Neural cell (in vitro differentiated cells): ENCODE measurements around the gene MAPK14. TPM values are rescaled to one million over a fixed set of nuclear protein-coding genes. Genes with fewer than 3 reads are reported as not detected.
A peak's percentile ranks its signal among the peaks of the same experiment; 100 is the strongest.

Experiments used
- H2AFZ ChIP-seq: fragments of 200-600, 300-800 bp; sonication (generic), shearing (Covaris generic); 2 replicates; pipeline ENCODE4 v1.6.0; 2014; ENCODE audit warnings: low read depth, mild to moderate bottlenecking, antibody characterized with exemption, low read length, moderate library complexity
- H3F3A ChIP-seq: fragments of 200-600 bp; shearing (Covaris generic); 2 replicates; pipeline ENCODE4 v1.6.1; 2016; ENCODE audit warnings: mild to moderate bottlenecking, moderate library complexity, mixed read lengths, antibody characterized with exemption, low read length; ENCODE audit not compliant: insufficient read depth, poor library complexity, severe bottlenecking
- H3K27ac ChIP-seq: fragments of 200-600, 300-800 bp; sonication (generic), shearing (Covaris generic); 2 replicates; pipeline ENCODE4 v1.5.1; 2014; ENCODE audit warnings: mild to moderate bottlenecking, low read length, moderate library complexity
- H3K27me3 ChIP-seq: fragments of 300-800, 200-600 bp; sonication (generic), shearing (Covaris generic); 2 replicates; pipeline ENCODE4 v1.6.0; 2014; ENCODE audit warnings: mild to moderate bottlenecking, low read depth, low read length, moderate library complexity; ENCODE audit not compliant: insufficient read depth
- H3K36me3 ChIP-seq: fragments of 300-800, 200-600 bp; sonication (generic), shearing (Covaris generic); 2 replicates; pipeline ENCODE4 v1.5.1; 2014; ENCODE audit warnings: mild to moderate bottlenecking, antibody characterized with exemption, low read length, moderate library complexity; ENCODE audit not compliant: insufficient read depth
- H3K4me2 ChIP-seq: fragments of 300-800, 200-600 bp; sonication (generic), shearing (Covaris generic); 2 replicates; pipeline ENCODE4 v1.6.0; 2014; ENCODE audit warnings: mild to moderate bottlenecking, low read length
- H3K4me3 ChIP-seq: fragments of 300-800, 200-600 bp; sonication (generic), shearing (Covaris generic); 2 replicates; pipeline ENCODE4 v1.5.1; 2014; ENCODE audit warnings: mild to moderate bottlenecking, low read length, moderate library complexity
- H3K79me2 ChIP-seq: fragments of 200-600 bp; shearing (Covaris generic); replicated peaks from 2 replicates; pipeline ENCODE4 v1.6.0; 2014; ENCODE audit warnings: mild to moderate bottlenecking, low read length, moderate library complexity; ENCODE audit not compliant: insufficient read depth
- H3K9ac ChIP-seq: fragments of 300-800, 200-600 bp; sonication (generic), shearing (Covaris generic); 2 replicates; pipeline ENCODE4 v1.6.1; 2016; ENCODE audit warnings: mild to moderate bottlenecking, low read length, mixed read lengths
- H3K9me2 ChIP-seq: fragments of 200-600 bp; shearing (Covaris generic); 2 replicates; pipeline ENCODE4 v1.6.1; 2016; ENCODE audit warnings: mild to moderate bottlenecking, low read length, mixed read lengths; ENCODE audit not compliant: insufficient read depth
- H3K9me3 ChIP-seq: fragments of 200-600, 300-800 bp; sonication (generic), shearing (Covaris generic); 2 replicates; pipeline ENCODE4 v1.6.1; 2016; ENCODE audit warnings: mild to moderate bottlenecking, mixed run types, low read length, moderate library complexity, mixed read lengths
- H4K20me1 ChIP-seq: fragments of 200-600 bp; shearing (Covaris generic); 2 replicates; pipeline ENCODE4 v1.6.1; 2016; ENCODE audit warnings: mild to moderate bottlenecking, mixed run types; ENCODE audit not compliant: insufficient read depth
- CTCF ChIP-seq: fragments of 450-650 bp; IDR thresholded peaks from 2 replicates; pipeline ENCODE4 v1.5.1; 2014; ENCODE audit warnings: antibody characterized with exemption, mild to moderate bottlenecking, moderate library complexity; ENCODE audit not compliant: poor library complexity, severe bottlenecking
- EP300 ChIP-seq: fragments of 450-650 bp; conservative IDR thresholded peaks from 2 replicates; pipeline ENCODE4 v1.6.1; 2014; ENCODE audit warnings: antibody characterized with exemption, mild to moderate bottlenecking, moderate library complexity; ENCODE audit not compliant: poor library complexity, severe bottlenecking
- EZH2 ChIP-seq: fragments of 200-600, 300-800 bp; shearing (Covaris generic), sonication (generic); IDR thresholded peaks from 2 replicates; pipeline ENCODE4 v1.6.1; 2014; ENCODE audit warnings: antibody characterized with exemption, low read length, borderline replicate concordance, mild to moderate bottlenecking; ENCODE audit not compliant: insufficient read depth, poor library complexity, severe bottlenecking
- MXI1 ChIP-seq: fragments of 450-650 bp; conservative IDR thresholded peaks from 2 replicates; pipeline ENCODE4 v1.6.1; 2014; ENCODE audit warnings: antibody characterized with exemption, mild to moderate bottlenecking; ENCODE audit not compliant: poor library complexity, severe bottlenecking
- POLR2AphosphoS5 ChIP-seq: IDR thresholded peaks from 2 replicates; pipeline ENCODE4 v1.6.1; 2012
- RAD21 ChIP-seq: fragments of 450-650 bp; conservative IDR thresholded peaks from 2 replicates; pipeline ENCODE4 v1.6.1; 2014; ENCODE audit warnings: antibody characterized with exemption, mild to moderate bottlenecking, moderate library complexity
- REST ChIP-seq: IDR thresholded peaks from 2 replicates; pipeline ENCODE4 v1.6.1; 2012; ENCODE audit warnings: borderline replicate concordance
- SMC3 ChIP-seq: fragments of 450-650 bp; conservative IDR thresholded peaks from 2 replicates; pipeline ENCODE4 v1.6.1; 2014; ENCODE audit warnings: antibody characterized with exemption, mild to moderate bottlenecking, moderate library complexity; ENCODE audit not compliant: poor library complexity
- TAF1 ChIP-seq: IDR thresholded peaks from 2 replicates; pipeline ENCODE4 v1.6.1; 2012; ENCODE audit warnings: low read depth
- polyA plus RNA-seq: library from polyadenylated mRNA; depleted of rRNA; stranded (reverse); fragments of >200 nt; gene quantifications from 2 replicates; pipeline ENCODE4 v1.2.3, GENCODE V29; 2014

The MAPK14 gene
- polyA plus RNA-seq, 1 donor from 2014 or later: 26.6 TPM

GRCh38 chr6:36025932-36026327 lies 1.7 kb upstream of the MAPK14 start:
- no peak overlapping the region for H2AFZ ChIP-seq
- H3K9ac ChIP-seq: no peak overlapping the region
- H3K27me3 ChIP-seq: no peaks in the 10 kb centered on the region
- no peak overlapping the region for H3K4me2 ChIP-seq
- H3K36me3 ChIP-seq: no peaks in the 10 kb centered on the region
- no peaks in the 10 kb centered on the region for H3K9me3 ChIP-seq
- H3K27ac ChIP-seq: no peak overlapping the region
- H4K20me1 ChIP-seq: no peaks in the 10 kb centered on the region
- H3K9me2 ChIP-seq: no peaks in the 10 kb centered on the region
- H3F3A ChIP-seq: no peaks in the 10 kb centered on the region
- H3K79me2 ChIP-seq: peaks cover 24% of the 10 kb centered on the region
- H3K4me3 ChIP-seq: no peak overlapping the region
- TF ChIP-seq POLR2AphosphoS5 (no peak), SMC3 (no peak), CTCF (no peak), MXI1 (no peak), TAF1 (no peak), EP300 (no peak), RAD21 (no peak), EZH2 (no peak), REST (no peak)

GRCh38 chr6:36028088-36028876 lies 674 bp downstream of the MAPK14 start:
- Histone ChIP-seq H3K4me2 (peak overlapping the region; percentile 89), H2AFZ (peak overlapping the region; percentile 80), H3F3A (no peaks in the 10 kb centered on the region), H3K27ac (peak overlapping the region; percentile 89), H3K79me2 (peaks cover 47% of the 10 kb centered on the region), H3K4me3 (peak overlapping the region; percentile 100), H4K20me1 (no peaks in the 10 kb centered on the region), H3K27me3 (no peaks in the 10 kb centered on the region), H3K9me3 (no peaks in the 10 kb centered on the region), H3K9me2 (no peaks in the 10 kb centered on the region), H3K36me3 (no peaks in the 10 kb centered on the region), H3K9ac (peak overlapping the region; percentile 91)
- TF ChIP-seq POLR2AphosphoS5 (no peak), MXI1 (peak; percentile 59), EP300 (no peak), EZH2 (no peak), TAF1 (no peak), RAD21 (no peak), SMC3 (no peak), CTCF (no peak), REST (no peak)
